GM21619 (cell line): ENCODE data around the gene PGAM2.
"Not testable (repeated sequence)": the region's sequence is repeated elsewhere in the genome, so short reads cannot be mapped to it uniquely, and the experiment has no call there.

Source experiments
- ATAC-seq: cut with Tn5 transposase; IDR thresholded peaks from one replicate; pipeline ENCODE4 v1.9.1; 2021; ENCODE audit not compliant: unreplicated experiment

PGAM2 gene

GRCh38 chr7:44033971-44034844, 31.2 kb downstream of the PGAM2 start:
- ATAC-seq, result not testable (repeated sequence)

DNA sequence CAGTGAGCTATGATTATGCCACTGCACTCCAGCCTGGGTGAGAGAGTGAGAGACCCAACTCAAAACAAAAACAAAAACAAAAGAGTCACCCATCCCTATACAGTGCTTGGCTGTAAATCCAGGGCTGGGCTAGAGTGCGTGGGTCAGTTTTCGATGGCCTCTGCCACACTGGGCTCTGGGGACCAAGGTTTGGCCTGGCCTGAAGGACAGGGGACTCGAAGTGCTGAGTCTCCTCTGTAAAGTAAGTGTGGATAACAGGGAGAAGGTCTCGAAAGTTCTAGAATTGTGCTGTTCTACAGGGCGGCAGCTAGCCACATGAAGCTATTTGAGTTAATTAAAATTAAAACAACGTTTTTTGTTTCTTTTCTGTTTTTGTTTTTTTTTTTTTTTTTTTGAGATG, 33.3 kb downstream of the PGAM2 start:
- not testable (repeated sequence) for ATAC-seq

- not testable (repeated sequence) for ATAC-seq
These were observed 34.0 kb downstream of the PGAM2 start for GRCh38 chr7:44031319-44031718.

DNA sequence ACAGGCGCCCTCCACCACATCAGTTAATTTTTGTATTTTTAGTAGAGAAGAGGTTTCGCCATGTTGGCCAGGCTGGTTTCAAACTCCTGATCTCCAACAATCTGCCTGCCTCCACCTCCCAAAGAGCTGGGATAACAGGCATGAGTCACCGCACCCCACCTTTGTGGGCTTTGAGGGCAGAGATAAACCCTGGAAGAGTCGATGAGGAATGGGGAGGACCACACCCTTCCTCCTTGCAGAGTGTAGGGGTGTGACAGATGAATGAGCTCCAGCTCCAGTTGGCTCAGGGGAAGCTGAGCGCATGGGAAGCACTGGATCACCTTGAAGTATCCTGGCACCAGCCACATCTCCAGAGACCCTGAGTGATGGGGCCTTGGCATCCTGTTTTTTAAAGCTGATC, 35.3 kb downstream of the PGAM2 start:
- not testable (repeated sequence) for ATAC-seq

GRCh38 chr7:44029433-44029832, 35.9 kb downstream of the PGAM2 start:
- not testable (repeated sequence) for ATAC-seq

DNA sequence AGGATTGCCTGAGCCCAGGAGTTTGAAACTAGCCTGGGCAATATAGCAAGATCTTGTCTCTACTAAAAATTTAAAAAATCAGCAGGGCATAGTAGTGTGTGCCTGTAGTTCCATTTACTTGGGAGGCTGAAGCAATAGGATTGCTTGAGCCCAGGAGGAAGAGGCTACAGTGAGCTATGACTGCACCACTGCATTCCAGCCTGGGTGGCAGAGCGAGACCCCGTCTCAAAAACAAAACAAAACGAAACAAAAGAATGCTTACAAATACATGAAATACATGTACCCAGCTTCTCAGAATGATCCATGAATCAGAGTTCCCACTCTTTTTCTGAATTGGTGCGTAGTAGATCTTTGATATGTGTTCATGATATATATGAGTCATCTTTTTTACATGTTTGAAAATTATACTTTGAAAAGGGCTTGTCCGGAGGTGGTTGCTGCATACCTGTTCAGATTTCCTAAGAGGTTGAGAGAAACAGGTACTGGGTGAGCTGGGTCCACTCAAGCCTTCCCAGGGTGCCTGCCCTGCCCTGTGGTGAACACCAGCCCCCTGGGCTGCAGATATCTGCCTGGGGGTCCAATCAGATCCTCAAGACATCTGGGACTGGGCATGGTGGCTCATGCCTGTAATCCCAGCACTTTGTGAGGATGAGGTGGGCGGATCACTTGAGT, 42.4 kb downstream of the PGAM2 start:
- ATAC-seq, result not testable (repeated sequence)

DNA sequence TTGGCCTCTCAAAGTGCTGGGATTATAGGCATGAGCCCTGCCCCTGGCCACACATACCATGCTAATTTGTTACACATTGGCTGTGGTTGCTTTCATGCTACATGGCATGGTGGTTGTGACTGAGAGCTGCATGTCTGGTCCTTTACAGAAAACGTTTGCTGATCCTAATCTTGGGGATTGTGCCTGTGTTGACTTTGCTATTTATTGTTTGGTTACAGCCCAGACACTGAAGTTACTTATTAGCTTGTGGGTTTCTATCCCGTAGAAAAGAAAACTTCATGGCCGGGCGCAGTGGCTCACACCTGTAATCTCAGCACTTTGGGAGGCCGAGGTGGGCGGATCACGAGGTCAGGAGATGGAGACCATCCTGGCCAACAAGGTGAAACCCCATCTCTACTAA, 43.3 kb downstream of the PGAM2 start:
- not testable (repeated sequence) for ATAC-seq

DNA sequence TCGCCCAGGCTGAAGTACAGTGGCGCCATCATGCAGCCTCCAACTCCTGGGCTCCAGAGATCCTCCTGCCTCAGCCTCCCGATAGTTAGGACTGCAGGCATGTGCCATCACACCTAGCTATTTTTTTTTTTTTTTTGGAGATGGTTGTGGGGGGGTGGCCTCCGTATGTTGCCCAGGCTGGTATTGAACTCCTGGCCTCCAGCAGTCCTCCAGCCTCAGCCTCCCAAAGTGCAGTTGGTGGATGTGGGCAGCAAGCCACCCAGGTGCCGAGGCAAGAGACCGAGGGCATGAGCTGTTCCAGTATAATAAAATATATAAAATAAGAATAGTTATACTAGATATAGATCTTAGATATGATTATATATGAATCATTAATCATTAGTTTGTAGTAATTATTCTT, 45.5 kb downstream of the PGAM2 start:
- ATAC-seq, result not testable (repeated sequence)

GRCh38 chr7:44018857-44019807, 46.2 kb downstream of the PGAM2 start:
- ATAC-seq, result peak; percentile 95

- ATAC-seq, result not testable (repeated sequence)
These were observed 50.3 kb downstream of the PGAM2 start for GRCh38 chr7:44015090-44015489.
